Stimulated activated CD8-positive, alpha-beta memory T cell treated with anti-CD3 and anti-CD28 coated beads, Interleukin-15, amount 100 ng/mL, for 48 hours (primary cell): ENCODE data around the gene LRP1-AS.
A peak's percentile ranks its signal among the peaks of the same experiment; 100 is the strongest.

Source experiments
- DNase-seq, 2 donors: peaks; one replicate each; pipeline ENCODE4 v3.0.0-alpha.2; 2020; ENCODE audit warnings: low read depth in 2 of 2

The LRP1-AS gene

GRCh38 chr12:57180321-57180989 is 33.0 kb upstream of the LRP1-AS start:
- DNase-seq = no peak

DNA sequence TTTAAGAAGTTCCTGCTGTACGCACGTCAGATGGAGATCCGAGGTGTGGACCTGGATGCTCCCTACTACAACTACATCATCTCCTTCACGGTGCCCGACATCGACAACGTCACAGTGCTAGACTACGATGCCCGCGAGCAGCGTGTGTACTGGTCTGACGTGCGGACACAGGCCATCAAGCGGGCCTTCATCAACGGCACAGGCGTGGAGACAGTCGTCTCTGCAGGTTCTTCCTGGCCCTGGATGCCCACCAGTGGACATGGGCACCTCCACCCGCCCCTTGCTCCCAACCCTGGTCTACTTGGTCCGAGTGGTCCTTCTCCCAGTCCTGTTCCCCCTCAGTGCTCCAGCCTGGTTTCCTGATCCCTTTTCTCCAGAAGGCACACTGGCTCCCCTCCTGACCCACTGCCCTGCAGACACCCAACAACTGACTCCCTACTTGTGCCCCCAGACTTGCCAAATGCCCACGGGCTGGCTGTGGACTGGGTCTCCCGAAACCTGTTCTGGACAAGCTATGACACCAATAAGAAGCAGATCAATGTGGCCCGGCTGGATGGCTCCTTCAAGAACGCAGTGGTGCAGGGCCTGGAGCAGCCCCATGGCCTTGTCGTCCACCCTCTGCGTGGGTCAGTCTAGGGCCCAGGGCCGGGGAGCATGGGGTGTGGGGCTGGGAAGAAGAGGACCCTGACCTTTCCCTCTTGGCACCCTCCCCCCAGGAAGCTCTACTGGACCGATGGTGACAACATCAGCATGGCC is 32.1 kb upstream of the LRP1-AS start:
- DNase-seq = no peak

DNA sequence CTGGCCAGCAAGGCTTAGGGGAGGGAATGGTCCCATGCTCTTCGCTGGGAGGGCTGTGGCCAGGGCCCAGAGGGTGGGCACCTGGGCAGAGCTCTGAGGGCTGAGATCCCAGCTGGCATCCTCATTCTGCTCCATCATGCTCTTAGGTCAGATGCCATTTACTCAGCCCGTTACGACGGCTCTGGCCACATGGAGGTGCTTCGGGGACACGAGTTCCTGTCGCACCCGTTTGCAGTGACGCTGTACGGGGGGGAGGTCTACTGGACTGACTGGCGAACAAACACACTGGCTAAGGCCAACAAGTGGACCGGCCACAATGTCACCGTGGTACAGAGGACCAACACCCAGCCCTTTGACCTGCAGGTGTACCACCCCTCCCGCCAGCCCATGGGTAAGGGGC is 30.8 kb upstream of the LRP1-AS start:
- no peak for DNase-seq

DNA sequence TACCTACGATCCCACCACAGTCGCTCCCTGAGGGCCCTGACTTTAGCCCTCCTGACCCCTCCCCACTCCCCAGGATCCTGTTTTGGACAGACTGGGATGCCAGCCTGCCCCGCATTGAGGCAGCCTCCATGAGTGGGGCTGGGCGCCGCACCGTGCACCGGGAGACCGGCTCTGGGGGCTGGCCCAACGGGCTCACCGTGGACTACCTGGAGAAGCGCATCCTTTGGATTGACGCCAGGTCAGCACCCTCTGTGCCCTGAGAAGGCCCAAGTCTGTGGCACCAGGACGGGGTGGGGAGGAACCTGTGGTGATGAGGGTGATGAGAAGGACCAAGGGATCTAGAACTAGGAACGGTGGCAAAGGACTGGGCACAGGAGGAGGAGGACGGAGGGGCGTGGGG is 29.9 kb upstream of the LRP1-AS start:
- DNase-seq = no peak

DNA sequence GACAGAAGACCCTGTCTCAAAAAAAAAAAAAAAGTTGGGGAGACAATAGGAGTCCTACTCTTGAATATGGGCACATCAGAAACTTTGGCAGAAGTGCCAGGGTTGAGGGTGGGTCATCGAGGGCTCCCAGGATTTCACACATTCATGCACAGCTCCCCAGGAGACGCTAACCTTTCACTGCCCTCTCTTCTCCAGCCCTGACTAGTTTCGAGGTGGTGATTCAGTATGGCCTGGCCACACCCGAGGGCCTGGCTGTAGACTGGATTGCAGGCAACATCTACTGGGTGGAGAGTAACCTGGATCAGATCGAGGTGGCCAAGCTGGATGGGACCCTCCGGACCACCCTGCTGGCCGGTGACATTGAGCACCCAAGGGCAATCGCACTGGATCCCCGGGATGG is 29.4 kb upstream of the LRP1-AS start:
- no peak for DNase-seq

DNA sequence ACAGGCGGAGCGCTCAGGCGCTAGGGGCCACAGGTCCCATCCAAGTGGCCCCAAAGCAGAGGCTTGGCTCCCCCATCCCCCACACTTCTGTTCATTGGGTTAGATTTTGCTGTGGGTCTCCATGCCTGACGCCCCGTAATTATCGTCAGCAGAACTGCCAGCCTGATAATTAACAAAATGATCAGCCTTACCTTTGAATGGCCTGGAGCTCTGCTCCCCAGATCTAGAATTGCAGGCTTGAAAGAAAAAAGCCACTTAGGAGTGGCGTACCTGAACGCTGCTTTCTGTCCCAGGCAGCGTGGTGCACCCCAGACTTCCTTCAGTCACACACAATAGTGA is 28.7 kb upstream of the LRP1-AS start:
- no peak for DNase-seq

DNA sequence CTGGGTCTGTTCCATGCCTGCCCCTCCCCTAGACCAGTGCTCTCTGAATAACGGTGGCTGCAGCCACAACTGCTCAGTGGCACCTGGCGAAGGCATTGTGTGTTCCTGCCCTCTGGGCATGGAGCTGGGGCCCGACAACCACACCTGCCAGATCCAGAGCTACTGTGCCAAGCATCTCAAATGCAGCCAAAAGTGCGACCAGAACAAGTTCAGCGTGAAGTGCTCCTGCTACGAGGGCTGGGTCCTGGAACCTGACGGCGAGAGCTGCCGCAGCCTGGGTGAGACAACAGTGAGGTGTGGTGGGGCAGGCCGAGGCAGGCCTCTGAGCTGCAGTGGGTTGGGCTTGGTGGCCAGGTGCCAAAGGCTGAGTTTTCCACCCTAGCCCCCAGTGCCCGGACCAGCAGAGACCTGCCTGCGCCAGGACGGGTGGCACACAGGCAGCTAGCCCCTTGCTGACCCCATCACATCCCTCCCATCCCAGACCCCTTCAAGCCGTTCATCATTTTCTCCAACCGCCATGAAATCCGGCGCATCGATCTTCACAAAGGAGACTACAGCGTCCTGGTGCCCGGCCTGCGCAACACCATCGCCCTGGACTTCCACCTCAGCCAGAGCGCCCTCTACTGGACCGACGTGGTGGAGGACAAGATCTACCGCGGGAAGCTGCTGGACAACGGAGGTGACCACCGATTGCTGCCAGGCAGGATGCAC is 28.2 kb upstream of the LRP1-AS start:
- peak; percentile 4 to 15 for DNase-seq

DNA sequence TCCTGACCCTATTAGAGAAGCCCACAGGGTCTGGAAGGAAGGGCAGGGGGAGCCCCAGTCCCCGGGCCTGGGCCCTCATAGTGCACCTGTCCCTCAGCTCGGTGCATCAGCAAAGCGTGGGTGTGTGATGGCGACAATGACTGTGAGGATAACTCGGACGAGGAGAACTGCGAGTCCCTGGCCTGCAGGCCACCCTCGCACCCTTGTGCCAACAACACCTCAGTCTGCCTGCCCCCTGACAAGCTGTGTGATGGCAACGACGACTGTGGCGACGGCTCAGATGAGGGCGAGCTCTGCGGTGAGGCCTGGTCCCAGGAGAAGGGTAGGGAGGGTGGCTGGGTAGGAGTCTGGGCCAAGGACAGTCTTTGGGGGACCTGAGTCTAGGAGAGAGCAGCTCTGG is 26.3 kb upstream of the LRP1-AS start:
- no peak for DNase-seq

DNA sequence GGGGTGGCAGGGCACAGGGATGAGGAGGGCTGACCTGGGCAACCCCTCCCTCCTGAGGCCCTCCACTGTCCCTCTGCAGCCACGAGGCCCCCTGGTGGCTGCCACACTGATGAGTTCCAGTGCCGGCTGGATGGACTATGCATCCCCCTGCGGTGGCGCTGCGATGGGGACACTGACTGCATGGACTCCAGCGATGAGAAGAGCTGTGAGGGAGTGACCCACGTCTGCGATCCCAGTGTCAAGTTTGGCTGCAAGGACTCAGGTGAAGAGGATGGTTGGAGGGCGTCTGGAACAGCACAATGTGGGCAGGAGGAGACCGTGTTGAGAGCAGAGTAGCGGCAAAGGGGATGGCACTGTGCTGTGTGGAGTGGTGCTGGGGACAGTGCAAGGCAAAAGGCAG is 25.7 kb upstream of the LRP1-AS start:
- no peak for DNase-seq

GRCh38 chr12:57171668-57172067 is 24.2 kb upstream of the LRP1-AS start:
- DNase-seq = no peak

- no peak for DNase-seq
Observed at GRCh38 chr12:57170927-57171326, 23.5 kb upstream of the LRP1-AS start.

DNA sequence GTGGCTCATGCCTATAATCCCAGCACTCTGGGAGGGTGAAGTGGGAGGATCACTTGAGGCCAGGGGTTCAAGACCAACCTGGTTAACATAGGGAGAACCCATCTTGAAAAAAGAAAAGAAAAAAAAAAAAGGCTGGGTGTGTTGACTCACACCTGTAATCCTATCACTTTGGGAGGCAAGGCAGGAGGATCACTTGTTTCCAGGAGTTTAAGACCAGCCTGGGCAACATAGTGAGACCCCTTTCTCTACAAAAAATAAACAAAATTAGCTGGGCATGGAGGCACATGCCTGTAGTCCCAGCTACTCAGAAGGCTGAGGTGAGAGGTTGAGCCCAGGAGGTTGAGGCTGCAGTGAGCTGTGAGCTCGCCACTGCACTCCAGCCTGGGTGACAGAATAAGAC is 23.0 kb upstream of the LRP1-AS start:
- no peak for DNase-seq

DNA sequence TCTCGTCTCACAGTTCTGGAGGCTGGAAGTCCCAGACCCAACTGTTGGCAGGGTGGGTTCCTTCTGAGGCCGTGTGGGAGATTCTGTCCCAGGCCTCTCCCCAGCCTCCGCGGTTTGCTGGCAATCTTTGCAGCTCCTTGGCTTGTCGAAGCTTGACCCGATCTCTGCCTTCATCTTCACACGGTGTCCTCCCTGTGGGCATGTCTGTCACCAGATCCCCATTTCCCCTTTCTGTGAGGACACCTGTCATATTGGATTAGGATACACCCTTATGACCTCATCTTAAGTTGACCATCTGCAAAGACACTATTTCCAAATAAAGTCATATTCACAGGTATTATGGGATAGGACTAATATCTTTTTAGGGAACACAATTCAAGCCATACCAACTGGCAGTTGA is 22.6 kb upstream of the LRP1-AS start:
- no peak for DNase-seq

DNA sequence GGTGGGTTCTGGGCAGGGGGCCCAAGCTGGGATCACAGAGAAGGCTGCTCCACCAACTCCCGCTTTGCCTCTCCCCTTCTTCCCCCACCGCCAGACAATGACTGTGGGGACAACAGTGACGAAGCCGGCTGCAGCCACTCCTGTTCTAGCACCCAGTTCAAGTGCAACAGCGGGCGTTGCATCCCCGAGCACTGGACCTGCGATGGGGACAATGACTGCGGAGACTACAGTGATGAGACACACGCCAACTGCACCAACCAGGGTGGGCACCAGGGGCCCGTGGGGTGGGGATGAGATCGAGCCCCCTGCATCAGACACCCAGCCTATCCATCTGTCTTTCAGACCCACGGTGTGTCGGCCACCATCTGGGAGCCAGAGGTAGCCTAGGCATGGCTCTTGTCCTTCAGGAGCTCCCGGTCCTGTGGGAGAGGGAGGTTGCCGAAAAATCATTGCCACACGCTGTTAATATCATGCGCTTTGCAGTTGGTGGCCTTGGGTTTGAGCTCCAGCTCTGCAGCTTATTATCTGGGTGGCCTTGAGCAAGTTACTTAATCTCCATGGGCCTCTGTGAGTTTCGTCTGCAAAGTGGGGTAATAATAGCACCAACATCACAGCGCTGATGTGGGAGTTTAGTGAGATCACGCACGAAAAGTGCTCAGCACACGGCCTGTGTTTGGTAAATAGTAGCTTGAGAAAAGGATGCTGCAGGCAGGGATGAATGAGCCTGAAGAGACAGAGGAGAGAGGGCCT is 21.8 kb upstream of the LRP1-AS start:
- DNase-seq = no peak

DNA sequence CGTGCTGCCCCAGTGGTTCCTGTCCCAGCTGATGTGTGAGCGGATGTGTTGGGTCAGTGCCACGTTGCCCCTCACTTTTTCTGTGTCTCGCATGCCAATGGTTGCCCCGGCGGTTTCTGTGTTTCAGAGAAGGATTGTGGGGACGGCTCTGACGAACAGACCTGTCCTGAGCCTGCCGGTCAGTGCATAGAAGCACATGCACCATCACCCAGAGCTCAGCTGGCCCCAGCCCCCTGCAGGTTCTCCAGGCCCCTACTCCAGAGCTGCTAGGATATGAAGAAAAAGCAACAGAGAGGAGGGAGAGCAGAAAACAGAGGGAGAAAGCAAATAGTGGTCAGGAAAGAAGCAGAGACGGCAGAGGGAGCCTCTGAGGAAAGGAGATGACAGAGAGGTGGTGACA is 20.6 kb upstream of the LRP1-AS start:
- no peak for DNase-seq

DNA sequence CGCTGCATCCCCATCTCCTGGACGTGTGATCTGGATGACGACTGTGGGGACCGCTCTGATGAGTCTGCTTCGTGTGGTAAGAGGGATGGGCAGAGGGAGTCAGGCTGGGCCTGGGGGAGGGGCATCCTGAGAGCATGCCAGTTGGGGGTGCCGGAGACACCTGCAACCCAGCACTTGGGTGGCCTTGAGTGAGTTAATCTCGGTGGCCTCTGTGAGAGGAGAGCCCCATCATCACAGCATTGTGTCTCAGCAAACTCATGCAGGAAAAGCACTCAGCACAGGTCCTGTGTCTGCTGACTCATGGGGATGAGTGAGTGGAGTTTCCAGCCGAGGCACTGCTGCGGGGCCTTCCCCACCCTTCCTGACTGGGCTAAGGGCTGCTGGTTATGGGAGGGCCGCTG is 19.6 kb upstream of the LRP1-AS start:
- DNase-seq = peak; percentile 38 to 42

DNA sequence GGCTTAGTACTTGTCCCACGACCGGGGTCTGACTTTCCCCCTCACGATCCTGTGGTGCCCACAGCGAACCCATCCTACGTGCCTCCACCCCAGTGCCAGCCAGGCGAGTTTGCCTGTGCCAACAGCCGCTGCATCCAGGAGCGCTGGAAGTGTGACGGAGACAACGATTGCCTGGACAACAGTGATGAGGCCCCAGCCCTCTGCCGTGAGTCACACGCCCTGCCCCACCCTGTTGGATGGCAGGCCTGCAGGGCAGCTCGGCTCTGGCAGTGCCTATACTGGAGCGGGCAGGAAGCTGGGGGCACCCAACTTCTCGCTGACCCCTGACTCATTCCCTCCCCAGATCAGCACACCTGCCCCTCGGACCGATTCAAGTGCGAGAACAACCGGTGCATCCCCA is 18.3 kb upstream of the LRP1-AS start:
- DNase-seq = no peak

DNA sequence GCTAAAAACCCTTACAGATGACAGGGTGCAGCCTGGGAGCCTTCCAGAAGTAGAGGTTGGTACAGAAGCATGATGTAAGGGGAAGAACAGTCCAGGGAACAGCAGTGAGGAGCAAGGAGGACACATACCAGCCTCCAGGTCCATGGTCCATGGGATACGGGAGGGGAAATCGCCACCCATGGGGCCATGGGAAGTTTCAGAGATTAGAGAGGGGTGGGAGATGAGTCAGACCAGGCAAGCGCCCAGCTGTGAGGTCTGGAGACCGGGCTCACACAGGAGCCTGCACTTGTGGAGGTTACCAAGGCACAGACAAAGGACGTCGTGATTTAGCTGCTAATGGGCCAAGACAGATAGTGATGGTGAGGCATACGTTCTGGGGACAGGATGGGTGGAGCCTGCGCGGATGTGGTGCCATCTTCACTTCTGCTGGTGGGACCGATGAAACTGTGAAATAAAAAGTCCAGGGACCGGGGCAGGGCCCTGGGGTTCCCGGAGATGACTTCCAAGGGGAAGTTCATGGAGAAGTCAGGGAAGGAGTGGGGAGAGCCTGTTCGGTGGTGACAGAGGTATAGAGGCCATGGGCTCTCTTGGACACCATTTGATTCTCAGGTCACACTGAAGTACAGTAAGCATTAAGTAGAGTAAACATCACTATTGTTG is 17.7 kb upstream of the LRP1-AS start:
- DNase-seq = no peak

DNA sequence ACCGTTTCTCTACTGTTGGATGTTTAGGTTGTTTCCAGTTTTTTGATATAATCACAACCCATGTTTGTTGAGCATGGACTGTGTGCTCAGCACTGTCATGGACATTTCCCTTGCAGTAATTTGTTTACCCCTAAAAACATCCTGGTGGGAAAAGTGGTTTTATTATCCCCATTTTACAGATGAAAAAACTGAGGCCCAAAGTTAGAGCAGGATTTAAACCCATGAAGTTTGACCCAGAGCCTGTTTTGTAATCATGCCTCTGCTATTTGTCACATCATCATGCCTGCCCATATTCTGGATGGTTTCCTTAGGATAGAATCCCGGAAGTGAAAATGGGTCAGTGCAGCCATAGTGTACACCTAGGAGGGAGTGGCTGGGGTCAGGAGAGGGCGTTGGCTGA is 17.0 kb upstream of the LRP1-AS start:
- no peak for DNase-seq

DNA sequence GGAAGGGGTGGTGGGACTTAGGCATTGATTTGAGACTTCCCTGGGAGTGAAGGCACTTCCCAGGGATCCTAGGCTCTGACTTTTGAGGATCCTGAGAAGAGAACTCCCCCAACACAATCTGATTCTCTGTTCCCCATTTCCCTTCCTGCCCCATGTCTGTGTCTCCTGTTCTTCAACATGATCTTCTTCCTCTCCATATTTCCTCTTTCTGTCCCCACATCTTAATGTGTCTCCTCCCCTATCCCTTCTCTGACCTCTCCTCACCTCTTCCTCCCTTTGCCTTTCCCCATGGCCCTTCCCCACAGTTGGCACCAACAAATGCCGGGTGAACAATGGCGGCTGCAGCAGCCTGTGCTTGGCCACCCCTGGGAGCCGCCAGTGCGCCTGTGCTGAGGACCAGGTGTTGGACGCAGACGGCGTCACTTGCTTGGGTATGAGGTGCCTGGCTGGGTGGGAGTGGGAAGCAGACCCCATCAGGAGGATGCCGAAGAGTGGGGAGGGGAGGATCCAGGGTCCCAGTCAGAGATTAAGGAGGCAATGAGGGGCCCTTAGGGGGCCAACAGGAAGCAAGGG is 15.2 kb upstream of the LRP1-AS start:
- no peak for DNase-seq

DNA sequence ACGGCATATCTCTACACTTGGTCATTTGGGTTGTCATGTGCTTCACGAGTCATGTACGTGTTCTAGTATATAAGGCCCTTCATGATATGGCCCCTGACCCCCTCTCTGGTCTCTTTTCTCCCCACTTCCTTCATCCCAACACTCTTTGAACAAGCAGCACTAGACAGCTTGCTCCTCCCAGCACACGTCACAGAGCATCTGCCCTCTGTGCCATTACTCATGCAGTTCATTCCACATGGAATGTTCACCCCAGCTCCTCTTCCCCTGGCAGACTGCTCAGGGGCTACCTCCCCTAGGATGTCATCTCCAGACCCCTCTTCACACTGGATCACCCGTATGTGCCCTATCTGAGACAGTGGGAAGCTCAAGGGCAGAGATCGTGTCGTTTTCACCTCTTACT is 14.1 kb upstream of the LRP1-AS start:
- no peak for DNase-seq

DNA sequence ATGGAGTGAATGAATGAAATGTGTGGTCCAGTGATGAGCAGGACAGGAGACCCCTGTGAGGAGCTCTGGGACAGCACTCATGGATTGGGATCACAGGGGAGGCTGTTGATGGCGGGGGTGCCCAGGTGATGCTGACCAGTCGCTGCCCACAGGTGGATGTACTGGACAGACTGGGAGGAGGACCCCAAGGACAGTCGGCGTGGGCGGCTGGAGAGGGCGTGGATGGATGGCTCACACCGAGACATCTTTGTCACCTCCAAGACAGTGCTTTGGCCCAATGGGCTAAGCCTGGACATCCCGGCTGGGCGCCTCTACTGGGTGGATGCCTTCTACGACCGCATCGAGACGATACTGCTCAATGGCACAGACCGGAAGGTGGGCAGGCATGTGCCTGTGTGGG is 13.3 kb upstream of the LRP1-AS start:
- no peak for DNase-seq
